GM23338 (cell line): ENCODE data around the gene USP50. TPM values are rescaled to one million over a fixed set of nuclear protein-coding genes. Genes with fewer than 3 reads are reported as not detected.

ENCODE experiments used
- ATAC-seq: fragments of 200-7000 bp; cut with Tn5 transposase; 3 replicates; pipeline ENCODE4 v1.9.1; 2020
- DNase-seq: peaks from one replicate; pipeline ENCODE4 v3.0.0-alpha.2; 2015; ENCODE audit warnings: low spot score
- H2AFZ ChIP-seq: fragments of 200-600 bp; sonication (generic); 2 replicates; pipeline ENCODE4 v1.8.0; 2016; ENCODE audit warnings: antibody characterized with exemption, mild to moderate bottlenecking, moderate library complexity
- H3F3A ChIP-seq: fragments of 200-600 bp; sonication (generic); replicated peaks from 2 replicates; pipeline ENCODE4 v1.8.0; 2017; ENCODE audit warnings: antibody characterized with exemption, mixed run types, low read depth
- H3K27ac ChIP-seq: fragments of 200-600 bp; sonication (generic); 2 replicates; pipeline ENCODE4 v1.6.1; 2016; ENCODE audit warnings: low read depth
- H3K27me3 ChIP-seq: fragments of 200-600 bp; sonication (generic); 2 replicates; pipeline ENCODE4 v1.8.0; 2016; ENCODE audit warnings: mild to moderate bottlenecking, mixed run types, moderate library complexity; ENCODE audit not compliant: insufficient read depth
- H3K36me3 ChIP-seq: fragments of 200-600 bp; sonication (generic); 2 replicates; pipeline ENCODE4 v1.8.0; 2016; ENCODE audit warnings: mild to moderate bottlenecking; ENCODE audit not compliant: insufficient read depth
- H3K4me1 ChIP-seq: fragments of 200-600 bp; sonication (generic); 2 replicates; pipeline ENCODE4 v1.8.0; 2016; ENCODE audit warnings: mild to moderate bottlenecking, moderate library complexity; ENCODE audit not compliant: insufficient read depth
- H3K4me2 ChIP-seq: fragments of 200-600 bp; sonication (generic); 2 replicates; pipeline ENCODE4 v1.7.1; 2017; ENCODE audit warnings: mixed run types
- H3K4me3 ChIP-seq: fragments of 200-600 bp; sonication (generic); 2 replicates; pipeline ENCODE4 v1.6.1; 2016; ENCODE audit warnings: mixed run types
- H3K79me2 ChIP-seq: fragments of 200-600 bp; sonication (generic); replicated peaks from 2 replicates; pipeline ENCODE4 v1.8.0; 2017; ENCODE audit warnings: mild to moderate bottlenecking; ENCODE audit not compliant: insufficient read depth
- H3K9me2 ChIP-seq: fragments of 200-600 bp; sonication (generic); 2 replicates; pipeline ENCODE4 v1.8.0; 2017; ENCODE audit not compliant: insufficient read depth
- H4K20me1 ChIP-seq: fragments of 200-600 bp; sonication (generic); replicated peaks from 2 replicates; pipeline ENCODE4 v1.8.0; 2017; ENCODE audit warnings: mild to moderate bottlenecking; ENCODE audit not compliant: insufficient read depth
- H3K27ac Mint-ChIP-seq: 2 replicates; pipeline ENCODE4 v1.8.0; 2020; ENCODE audit warnings: inconsistent platforms, mild to moderate bottlenecking, moderate library complexity, mixed read lengths
- H3K27me3 Mint-ChIP-seq: 3 replicates; pipeline ENCODE4 v1.8.0; 2022; ENCODE audit warnings: low read depth, mild to moderate bottlenecking, moderate library complexity, mixed read lengths, inconsistent platforms; ENCODE audit not compliant: insufficient read depth, poor library complexity
- H3K36me3 Mint-ChIP-seq: 3 replicates; pipeline ENCODE4 v1.8.0; 2021; ENCODE audit warnings: low read depth, mild to moderate bottlenecking, inconsistent platforms, moderate library complexity, mixed read lengths
- H3K4me1 Mint-ChIP-seq: 3 replicates; pipeline ENCODE4 v1.8.0; 2020; ENCODE audit warnings: mild to moderate bottlenecking, inconsistent platforms, mixed read lengths
- H3K4me3 Mint-ChIP-seq: 3 replicates; pipeline ENCODE4 v1.8.0; 2021; ENCODE audit warnings: moderate library complexity, mild to moderate bottlenecking, inconsistent platforms, mixed read lengths
- H3K9me3 Mint-ChIP-seq: 3 replicates; pipeline ENCODE4 v1.8.0; 2020; ENCODE audit warnings: moderate library complexity, mild to moderate bottlenecking, inconsistent platforms, mixed read lengths
- CREB1 ChIP-seq: fragments of 250-450 bp; sonication (Bioruptor Pico); IDR thresholded peaks from 2 replicates; pipeline ENCODE4 v1.5.0; 2020; ENCODE audit warnings: low read depth, mild to moderate bottlenecking, moderate library complexity
- CTCF ChIP-seq, 2 experiments: fragments of 200-600 bp in 1 of 2; sonication (generic) in 1 of 2; conservative IDR thresholded peaks; 2 replicates each; pipeline versions ENCODE4 v1.5.1 to v1.6.1; 2016 to 2017; ENCODE audit warnings: antibody characterized with exemption in 2 of 2, low read depth in 2 of 2, mild to moderate bottlenecking in 2 of 2, moderate library complexity in 1 of 2
- ETS1 ChIP-seq: IDR thresholded peaks from 2 replicates; pipeline ENCODE4 v1.6.1; 2016; ENCODE audit warnings: antibody characterized with exemption
- EZH2 ChIP-seq: fragments of 200-600 bp; sonication (generic); IDR thresholded peaks from one replicate; pipeline ENCODE4 v1.8.0; 2017; ENCODE audit warnings: antibody characterized with exemption, mild to moderate bottlenecking, low read depth; ENCODE audit not compliant: unreplicated experiment
- NANOG ChIP-seq: IDR thresholded peaks from 2 replicates; pipeline ENCODE4 v1.6.1; 2016; ENCODE audit warnings: antibody characterized with exemption, borderline replicate concordance
- POLR2AphosphoS5 ChIP-seq: IDR thresholded peaks from 2 replicates; pipeline ENCODE4 v1.6.1; 2016; ENCODE audit warnings: antibody characterized with exemption, low read depth
- STAT1 ChIP-seq: IDR thresholded peaks from one replicate; pipeline ENCODE4 v1.6.1; 2016; ENCODE audit warnings: antibody characterized with exemption; ENCODE audit not compliant: unreplicated experiment
- ZNF114 ChIP-seq: fragments of 250-450 bp; sonication (Bioruptor Pico); IDR thresholded peaks from 2 replicates; pipeline ENCODE4 v1.5.0; 2020; ENCODE audit warnings: mild to moderate bottlenecking, moderate library complexity
- ZNF462 ChIP-seq: fragments of 250-450 bp; sonication (Bioruptor Pico); IDR thresholded peaks from 2 replicates; pipeline ENCODE4 v1.5.0; 2020; ENCODE audit warnings: mild to moderate bottlenecking, moderate library complexity
- polyA plus RNA-seq: library from polyadenylated mRNA; unstranded; fragments of >200 nt; fragmentation: Nextera tagmentation; extraction: Ambion mirVana; gene quantifications from 2 replicates; pipeline ENCODE4 v1.2.1, GENCODE V29; 2016
- total RNA-seq: library from RNA; depleted of rRNA; stranded (reverse); fragments of >200 nt; shearing (Covaris generic); gene quantifications from 2 replicates; pipeline ENCODE4 v1.2.3, GENCODE V29; 2014

USP50 gene
- total and polyA plus RNA-seq, 2 experiments from 2014 or later = 6.3 TPM; not detected in 1

DNA sequence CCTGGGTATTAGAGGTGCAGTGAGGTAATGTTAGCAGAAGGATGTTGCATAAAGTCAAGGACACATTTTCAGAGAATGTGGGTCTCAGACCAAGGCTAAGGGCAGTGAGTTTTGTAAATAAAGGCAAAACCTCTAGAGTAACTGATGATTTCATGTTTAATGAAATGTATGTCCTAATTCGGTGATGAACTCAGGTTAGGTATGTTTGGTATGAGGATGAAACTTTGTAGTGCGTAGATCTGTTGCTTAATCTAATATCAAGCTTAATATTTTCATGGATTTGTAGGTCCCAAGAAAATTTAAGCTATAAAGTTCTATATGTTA is 3.6 kb downstream of the USP50 start:
- Histone ChIP-seq H3K36me3 (no peaks in the 10 kb centered on the region), H3K4me1 (no peaks in the 10 kb centered on the region), H3K27me3 (no peaks in the 10 kb centered on the region), H3K27ac (no peak overlapping the region), H3K4me3 (no peak overlapping the region), H2AFZ (no peak overlapping the region), H4K20me1 (no peaks in the 10 kb centered on the region), H3K9me2 (no peaks in the 10 kb centered on the region; the same call in 1 of the 2 replicates), H3F3A (no peaks in the 10 kb centered on the region), H3K4me2 (no peak overlapping the region), H3K79me2 (no peaks in the 10 kb centered on the region)
- Mint-ChIP-seq H3K4me3 (no peak overlapping the region), H3K36me3 (no peaks in the 10 kb centered on the region), H3K27ac (no peak overlapping the region), H3K27me3 (no peaks in the 10 kb centered on the region), H3K9me3 (no peaks in the 10 kb centered on the region), H3K4me1 (peaks cover 3% of the 10 kb centered on the region; the same call in 2 of the 3 replicates)
- DNase-seq = no peak
- no peak for ATAC-seq
- TF ChIP-seq ZNF462 (no peak), CREB1 (CRISPR knock-in tag) (no peak), STAT1 (no peak), ETS1 (no peak), CTCF (conservative IDR thresholded peaks at IDR 0.05; ENCODE audit: low read depth in 2 of 2) (no peak), EZH2 (no peak), ZNF114 (CRISPR knock-in tag) (no peak), POLR2AphosphoS5 (no peak), NANOG (no peak)
